Suprapubic skin (tissue), 3 donors: ENCODE measurements around the gene MYO18A.

Experiments used
- EP300 ChIP-seq: sonication (generic); formaldehyde crosslinking; IDR thresholded peaks from one replicate; pipeline ENCODE4 v1.6.1; 2017; ENCODE audit warnings: antibody characterized with exemption
- POLR2A ChIP-seq, 2 donors: fragments of 450-650 bp; IDR thresholded peaks; one replicate each; pipeline ENCODE4 v1.6.1; 2017; ENCODE audit warnings: antibody characterized with exemption in 2 of 2, mild to moderate bottlenecking in 2 of 2, moderate library complexity in 2 of 2
- TF ChIP-seq, protein P1 (sequence below), 2 donors: fragments of 200-600 bp in 1 of 2; fragments of 450-650 bp in 1 of 2; sonication (generic) in 1 of 2; IDR thresholded peaks; one replicate each; pipeline ENCODE4 v1.5.1; 2016 to 2019; ENCODE audit warnings: antibody characterized with exemption in 2 of 2, mild to moderate bottlenecking in 1 of 2, moderate library complexity in 1 of 2

DNA sequence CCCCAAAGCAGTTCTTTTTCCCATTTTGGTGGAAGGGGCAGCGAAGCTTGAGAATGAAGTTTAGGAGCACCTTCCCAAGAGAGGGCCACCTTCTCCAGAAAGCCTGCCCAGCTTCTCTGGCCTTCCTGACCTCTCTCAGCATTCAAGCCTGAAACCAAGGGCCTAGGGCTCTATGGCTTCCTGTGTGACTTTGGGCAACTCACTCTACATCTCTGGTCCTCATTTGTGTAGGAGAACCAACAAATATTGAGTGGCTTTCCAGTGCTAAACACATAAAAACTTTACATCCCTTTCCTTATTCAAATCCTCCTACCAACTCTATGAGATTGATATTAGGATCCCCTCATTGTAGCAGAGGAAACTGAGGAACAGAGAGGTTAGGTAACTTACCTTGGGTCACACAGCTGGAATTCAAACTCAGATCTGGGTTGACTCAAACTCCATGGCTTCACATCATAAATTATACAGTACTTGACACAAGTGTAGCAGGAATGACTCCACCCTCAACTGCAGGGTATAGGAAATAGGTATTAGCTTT, 32.0 kb upstream of the MYO18A start:
- TF ChIP-seq POLR2A (IDR thresholded peaks at IDR 0.05) (no peak), EP300 (no peak)
- TF ChIP-seq, protein P1, sequence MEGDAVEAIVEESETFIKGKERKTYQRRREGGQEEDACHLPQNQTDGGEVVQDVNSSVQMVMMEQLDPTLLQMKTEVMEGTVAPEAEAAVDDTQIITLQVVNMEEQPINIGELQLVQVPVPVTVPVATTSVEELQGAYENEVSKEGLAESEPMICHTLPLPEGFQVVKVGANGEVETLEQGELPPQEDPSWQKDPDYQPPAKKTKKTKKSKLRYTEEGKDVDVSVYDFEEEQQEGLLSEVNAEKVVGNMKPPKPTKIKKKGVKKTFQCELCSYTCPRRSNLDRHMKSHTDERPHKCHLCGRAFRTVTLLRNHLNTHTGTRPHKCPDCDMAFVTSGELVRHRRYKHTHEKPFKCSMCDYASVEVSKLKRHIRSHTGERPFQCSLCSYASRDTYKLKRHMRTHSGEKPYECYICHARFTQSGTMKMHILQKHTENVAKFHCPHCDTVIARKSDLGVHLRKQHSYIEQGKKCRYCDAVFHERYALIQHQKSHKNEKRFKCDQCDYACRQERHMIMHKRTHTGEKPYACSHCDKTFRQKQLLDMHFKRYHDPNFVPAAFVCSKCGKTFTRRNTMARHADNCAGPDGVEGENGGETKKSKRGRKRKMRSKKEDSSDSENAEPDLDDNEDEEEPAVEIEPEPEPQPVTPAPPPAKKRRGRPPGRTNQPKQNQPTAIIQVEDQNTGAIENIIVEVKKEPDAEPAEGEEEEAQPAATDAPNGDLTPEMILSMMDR (IDR thresholded peaks at IDR 0.05), result no peak
